AG08395 (cell line): Measurements from ENCODE around the gene PIGU.
"Not testable (repeated sequence)": the region's sequence is repeated elsewhere in the genome, so short reads cannot be mapped to it uniquely, and the experiment has no call there.

Experiments used
- DNase-seq: peaks from one replicate; pipeline ENCODE4 v3.0.0; 2012; ENCODE audit warnings: mixed read lengths, low spot score

Gene PIGU, protein sequence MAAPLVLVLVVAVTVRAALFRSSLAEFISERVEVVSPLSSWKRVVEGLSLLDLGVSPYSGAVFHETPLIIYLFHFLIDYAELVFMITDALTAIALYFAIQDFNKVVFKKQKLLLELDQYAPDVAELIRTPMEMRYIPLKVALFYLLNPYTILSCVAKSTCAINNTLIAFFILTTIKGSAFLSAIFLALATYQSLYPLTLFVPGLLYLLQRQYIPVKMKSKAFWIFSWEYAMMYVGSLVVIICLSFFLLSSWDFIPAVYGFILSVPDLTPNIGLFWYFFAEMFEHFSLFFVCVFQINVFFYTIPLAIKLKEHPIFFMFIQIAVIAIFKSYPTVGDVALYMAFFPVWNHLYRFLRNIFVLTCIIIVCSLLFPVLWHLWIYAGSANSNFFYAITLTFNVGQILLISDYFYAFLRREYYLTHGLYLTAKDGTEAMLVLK

DNA sequence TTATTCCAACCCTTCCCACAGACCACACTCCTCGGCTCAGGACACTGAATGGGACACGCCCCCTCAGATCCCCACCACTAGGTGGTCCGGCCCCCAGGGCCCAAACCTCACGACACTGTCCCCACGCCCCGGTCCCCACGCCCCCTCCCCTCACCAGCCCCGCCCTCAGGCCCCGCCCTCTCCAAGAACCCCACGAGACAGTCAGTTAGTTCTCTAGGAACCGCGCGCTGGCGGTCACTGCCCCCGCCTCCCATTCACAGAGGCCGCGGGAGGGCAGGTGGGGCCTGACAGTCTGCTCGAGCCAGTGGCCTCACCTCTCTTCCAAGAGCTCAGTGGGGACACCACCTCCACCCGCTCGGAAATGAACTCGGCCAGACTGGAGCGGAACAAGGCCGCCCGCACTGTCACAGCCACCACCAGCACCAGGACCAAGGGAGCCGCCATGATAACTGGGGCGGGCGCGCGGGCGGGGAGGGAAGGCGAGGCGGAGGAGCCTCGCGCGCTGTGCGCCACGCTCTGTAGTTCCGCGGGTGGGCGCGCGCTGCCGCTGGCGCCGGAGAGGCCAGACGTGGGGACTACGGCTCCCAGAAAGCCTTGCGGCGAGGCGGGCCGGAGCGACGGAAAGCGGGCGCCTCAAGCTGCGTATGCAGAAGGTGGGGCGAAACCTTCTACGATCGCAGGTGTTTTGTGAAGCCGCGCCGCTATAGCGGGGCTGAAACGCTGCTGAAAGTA, at the start of gene PIGU:
Gene PIGU (minus strand): TSS at position 451 of the 732 bp plus-strand sequence. CDS start 7 bp downstream, at position 444.
- DNase-seq: peak; percentile 95

DNA sequence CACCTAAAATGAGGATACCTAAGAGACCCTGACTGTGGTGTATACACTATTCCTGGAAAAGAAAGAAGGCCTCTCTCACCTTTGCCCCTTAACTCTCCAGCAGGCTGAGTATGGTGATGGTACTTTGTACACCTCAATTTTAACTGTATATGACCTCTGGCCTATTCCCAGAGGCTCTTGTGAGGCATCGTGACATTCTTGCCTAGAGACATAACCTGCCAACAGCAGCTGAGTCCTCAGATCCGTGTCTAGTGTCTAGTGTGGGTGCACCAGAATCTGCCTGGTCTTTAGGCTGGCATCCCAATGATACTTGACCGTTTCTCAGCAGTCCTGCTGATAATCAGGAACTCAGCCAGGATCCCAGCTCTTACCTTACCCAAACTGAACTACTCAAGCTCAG, 47.3 kb upstream of the PIGU start:
- no peak for DNase-seq

DNA sequence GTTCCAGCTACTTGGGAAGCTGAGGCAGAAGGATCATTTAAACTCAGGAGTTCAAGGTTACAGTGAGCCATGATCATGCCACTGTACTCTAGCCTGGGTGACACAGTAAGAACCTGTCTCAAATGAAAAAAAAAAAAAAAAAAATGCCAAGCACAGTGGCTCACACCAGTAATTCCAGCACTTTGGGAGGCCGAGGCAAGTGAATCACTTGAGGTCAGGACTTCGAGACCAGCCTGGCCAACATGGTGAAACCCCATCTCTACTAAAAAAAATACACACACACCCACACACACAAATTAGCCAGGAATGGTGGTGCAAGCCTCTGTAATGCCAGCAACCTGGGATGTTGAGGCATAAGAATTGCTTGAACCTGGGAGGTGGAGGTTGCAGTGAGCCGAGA, 45.7 kb upstream of the PIGU start:
- DNase-seq: not testable (repeated sequence)

DNA sequence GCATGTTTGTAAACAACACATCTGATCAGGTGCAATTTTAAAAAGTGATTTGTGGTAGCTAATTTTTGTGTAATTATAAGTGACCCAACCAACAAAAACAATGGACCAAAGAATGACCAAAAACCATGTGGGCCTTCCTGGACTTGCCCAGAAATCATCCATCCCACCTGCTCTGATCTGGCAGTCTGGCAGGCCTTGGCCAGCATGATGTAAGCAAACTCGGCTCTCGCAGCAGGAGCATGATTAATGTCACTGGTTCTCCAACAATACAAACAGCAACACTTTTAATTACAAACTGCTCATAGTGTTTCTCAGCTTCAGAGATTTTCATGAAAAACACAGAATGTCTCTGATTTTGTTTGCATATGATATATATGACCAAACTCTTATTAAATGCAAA, 43.4 kb upstream of the PIGU start:
- DNase-seq: no peak

DNA sequence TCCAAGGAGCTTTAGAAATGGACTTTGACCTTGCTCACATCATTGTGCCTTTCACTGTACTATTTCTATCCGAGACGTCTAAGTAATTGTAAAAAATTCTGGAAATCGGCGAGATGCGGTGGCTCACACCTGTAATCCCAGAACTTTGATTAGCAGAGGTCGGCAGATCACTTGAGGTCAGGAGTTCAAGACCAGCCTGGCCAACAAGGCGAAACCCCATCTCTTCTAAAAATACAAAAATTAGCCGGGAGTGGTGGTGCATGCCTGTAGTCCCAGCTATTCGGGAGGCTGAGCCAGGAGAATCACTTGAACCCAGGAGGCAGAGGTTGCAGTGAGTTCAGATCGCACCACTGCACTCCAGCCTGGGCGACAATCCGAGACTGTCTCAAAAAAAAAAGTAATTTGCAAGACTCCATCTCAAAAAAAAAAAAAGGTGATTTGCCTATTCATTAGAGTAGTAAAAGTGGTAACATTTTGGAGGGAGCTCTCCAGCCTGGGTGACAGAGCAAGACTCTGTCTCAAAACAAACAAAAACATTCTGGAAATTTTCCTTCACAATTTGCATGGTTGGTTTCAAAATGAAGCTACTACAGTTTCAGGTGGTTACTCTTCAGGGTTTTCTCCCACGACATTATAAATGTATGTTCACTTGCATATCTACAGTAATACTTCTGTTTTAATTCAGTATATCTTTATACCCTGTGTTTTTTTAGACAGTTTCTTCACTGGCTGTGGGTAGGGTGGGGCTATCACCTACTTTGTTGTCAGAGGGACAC, 42.5 kb upstream of the PIGU start:
- DNase-seq: not testable (repeated sequence)

DNA sequence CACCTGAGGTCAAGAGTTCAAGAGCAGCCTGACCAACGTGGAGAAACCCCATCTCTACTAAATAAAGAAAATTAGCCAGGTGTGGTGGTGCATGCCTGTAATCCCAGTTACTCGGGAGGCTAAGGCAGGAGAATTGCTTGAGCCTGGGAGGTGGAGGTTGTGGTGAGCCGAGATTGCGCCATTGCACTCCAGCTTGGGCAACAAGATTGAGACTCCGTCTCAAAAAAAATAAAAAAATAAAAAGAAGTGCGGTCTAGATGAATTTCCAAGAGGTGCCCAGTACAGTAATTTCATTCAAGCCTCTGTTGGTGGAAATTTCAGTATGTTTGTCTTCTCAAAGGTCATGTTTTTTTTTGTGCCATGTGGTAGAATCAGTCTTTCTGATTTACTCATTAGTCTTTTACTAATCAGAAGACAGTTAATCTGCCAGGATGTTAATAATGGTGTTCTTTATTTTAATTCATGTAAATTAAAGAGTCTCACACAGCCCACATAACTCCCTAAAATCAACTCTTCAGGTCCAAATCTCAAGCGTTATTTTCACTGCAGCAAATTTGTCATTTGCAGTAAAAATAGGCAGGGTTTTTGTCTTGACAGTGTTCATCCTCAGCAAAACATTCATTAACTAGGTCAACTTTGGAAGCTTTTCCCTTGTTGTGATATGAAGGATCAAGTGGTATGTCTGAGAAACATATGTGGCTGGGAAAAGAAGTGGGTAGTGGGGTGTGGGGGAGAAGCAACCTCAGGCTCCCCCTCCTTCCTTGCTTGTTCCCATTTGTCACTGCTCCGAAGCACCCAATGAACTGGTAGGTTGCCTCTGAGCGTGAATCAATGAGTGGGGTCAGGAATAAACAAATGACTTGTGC, 40.6 kb upstream of the PIGU start:
- DNase-seq: no peak

DNA sequence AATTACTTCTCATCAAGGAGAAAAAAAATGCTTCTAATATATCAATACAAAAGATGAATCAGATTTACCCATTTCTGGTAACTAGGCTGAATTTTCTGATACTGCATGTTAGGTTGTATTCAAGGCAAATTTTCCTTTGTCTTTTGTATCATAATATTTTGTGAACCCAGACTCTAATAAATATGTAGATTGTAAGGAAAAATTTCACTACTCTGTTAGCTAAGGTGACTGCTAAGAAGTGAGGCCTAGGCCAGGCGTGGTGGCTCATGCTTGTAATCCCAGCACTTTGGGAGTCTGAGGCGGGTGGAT, 40.0 kb upstream of the PIGU start:
- DNase-seq: no peak

DNA sequence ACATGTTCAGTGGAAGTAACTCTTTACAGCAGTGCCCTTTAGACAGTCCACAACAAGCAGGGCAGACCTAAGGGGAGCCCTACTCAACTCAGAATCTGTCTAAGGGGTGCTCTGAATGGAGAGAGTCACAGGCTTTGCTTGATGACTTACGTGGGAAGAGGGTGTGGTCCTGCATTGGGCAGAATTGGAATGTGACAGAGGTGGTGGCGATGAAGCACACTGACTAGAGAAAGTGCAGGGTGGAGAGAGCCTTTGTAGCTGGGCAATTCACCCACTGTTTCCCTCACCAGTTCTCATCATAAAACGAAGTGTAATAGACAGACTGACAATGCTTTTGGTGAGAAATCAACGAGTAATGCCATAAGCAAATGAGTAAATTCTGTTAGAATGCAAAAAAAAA, 38.5 kb upstream of the PIGU start:
- DNase-seq: no peak

DNA sequence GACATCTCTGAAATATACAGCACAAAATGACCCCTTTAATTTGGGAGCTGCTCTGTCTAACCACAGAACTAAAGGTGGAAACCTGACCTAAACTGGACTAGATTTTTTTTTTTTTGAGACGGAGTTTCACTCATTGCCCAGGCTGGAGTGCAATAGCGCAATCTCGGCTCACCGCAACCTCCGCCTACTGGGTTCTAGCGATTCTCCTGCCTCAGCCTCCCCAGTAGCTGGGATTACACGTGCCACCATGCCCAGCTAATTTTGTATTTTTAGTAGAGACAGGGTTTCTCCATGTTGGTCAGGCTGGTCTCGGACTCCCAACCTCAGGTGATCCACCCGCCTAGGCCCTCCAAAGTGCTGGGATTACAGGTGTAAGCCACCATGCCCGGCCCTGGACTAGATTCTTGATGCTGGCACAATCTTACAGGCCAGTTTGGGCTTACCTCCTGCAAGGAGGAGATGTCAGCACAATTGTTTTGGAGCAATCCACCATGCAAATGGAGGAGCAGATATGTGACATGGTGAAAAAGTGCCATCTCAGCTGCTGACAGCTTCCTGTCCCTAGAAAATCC, 37.1 kb upstream of the PIGU start:
- not testable (repeated sequence) for DNase-seq

DNA sequence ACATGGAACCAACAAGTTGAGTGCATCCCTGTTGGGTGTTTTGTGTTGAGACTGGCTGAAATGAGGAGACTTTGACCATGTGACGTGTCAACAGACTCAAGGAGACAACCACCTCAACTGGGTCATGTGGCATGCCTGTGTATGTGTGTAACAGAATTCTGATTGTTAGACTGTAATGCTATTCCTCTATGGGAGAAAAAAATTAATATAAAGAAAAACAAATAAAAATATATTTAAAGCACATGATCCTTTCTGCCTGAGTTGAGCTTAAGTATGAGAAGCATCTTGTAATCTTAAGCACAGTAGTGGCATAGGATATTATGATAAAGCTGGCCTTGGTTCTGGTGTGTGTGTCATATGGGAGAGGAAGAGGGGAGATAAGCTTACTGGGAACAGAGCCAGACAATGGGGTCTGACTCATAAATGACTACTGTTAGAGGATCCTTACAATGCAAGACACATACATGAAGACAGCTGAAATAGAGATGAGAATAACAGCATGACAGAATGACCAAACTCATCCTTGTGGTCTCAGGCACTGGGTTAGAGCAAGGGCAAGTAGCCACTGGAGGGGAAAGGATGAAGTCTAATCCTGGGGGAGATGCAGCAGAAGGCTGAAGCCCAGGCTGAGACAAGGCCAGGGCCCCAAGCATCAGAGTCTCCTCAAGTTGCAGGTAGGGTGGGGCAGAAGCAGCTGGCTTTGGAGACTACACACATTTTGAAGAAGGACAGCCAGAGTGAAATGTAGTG, 36.5 kb upstream of the PIGU start:
- peak; percentile 86 for DNase-seq

DNA sequence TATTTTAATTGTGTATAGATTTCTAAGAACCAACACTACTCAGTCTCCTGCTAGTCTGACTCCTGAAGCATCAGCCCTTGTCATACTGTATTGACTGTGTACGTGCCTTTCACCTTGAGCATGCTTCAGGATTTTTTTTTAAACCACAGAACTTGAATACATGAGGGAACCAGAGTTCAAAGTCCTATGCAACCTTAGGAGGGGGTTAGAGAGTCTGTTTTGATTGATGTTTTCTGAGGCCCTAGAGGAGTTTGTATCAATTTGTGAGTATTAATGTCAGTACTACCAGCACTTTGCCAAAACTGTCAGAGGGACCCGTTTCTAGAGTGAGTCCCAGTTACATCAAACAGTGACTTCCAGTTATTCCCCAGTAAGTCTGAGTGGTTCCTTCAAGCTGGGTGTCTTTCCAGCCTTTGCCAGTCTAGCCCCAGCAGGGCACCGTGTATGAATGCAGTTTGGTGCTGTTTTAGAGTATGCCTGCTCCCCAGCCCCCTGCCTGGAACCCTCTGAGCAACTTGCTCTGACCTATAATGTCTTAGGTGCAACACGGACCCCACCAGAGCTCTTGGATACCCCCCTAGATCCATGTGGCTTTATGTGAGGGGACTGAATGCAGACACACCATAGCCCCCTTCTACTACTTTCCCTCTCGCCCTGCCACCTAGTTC, 35.8 kb upstream of the PIGU start:
- no peak for DNase-seq

DNA sequence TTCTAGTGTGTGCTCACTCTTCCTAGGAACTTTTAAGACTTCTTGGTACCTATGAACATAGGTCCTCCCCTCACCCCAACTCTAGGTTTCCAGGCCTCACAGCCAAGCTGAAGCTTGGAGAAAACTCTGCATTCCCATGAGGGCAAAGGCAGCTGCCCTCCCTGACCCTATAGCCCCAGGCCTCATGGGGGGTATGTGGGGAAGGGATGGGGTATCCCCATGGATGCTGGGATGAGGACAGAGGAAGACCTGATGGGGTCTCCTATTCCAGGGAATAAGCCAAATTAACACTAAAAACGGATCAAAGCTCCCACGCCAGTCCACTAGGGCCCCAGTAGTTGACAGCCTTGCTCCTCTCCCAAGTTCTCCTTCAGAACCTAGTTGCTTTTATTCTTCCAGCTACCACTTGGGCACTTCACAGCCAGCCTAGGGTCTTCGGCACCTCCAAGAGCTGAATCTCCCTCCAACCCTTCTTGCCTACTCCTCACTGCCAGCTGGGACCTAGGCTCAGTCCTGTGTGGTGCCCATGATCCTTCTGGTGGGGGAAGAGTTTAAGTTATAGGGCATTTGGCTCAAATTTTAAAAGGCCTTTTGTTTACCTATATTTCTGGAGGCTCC, 35.0 kb upstream of the PIGU start:
- DNase-seq: no peak

DNA sequence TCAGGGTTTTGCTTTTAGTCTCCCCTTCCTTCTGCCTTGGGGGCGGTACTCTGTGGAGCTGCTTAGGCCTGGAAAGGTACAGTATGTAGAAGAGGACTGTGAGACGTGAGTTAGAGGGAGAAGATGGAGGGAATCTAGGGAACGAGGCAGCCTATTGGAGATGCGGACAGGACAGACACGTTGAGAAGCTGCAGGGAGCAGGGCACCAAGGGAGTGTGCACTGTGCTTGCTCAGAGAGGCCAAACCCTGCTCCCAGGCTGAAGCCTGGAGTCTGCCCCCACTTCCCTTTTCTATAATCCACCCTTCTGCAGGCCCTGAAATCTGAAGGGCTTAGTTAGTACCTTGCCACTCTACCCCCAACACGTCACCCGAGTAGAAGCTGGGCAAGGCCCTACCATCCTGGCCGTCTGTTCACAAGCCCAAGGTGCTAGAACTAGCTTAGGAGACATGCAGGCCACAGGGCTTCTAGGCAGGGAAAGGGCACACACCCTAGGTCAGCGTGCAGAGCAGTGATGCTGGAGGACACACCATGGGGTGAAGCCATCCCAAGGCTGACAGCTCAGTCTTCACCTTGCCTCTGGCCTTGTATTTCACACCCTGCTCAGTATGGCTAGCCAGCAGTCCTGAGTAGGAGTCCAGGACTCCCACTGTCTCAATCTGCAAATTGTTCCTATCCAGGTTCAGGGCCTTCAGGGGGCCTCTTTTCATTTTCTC, 34.1 kb upstream of the PIGU start:
- no peak for DNase-seq

DNA sequence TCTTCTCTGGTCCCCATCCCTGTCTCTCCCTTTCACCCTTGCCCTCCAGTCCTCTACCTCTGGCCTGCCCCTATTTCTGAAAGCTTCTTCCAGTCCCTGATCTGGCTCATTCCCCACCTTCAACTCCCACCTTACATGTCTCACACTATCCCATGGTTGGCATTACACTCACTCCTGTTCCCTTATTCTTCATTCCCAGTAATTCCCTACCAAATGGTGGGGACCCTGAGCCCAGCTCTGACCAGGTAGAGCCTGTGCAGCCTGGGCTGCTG, 33.6 kb upstream of the PIGU start:
- DNase-seq: no peak

DNA sequence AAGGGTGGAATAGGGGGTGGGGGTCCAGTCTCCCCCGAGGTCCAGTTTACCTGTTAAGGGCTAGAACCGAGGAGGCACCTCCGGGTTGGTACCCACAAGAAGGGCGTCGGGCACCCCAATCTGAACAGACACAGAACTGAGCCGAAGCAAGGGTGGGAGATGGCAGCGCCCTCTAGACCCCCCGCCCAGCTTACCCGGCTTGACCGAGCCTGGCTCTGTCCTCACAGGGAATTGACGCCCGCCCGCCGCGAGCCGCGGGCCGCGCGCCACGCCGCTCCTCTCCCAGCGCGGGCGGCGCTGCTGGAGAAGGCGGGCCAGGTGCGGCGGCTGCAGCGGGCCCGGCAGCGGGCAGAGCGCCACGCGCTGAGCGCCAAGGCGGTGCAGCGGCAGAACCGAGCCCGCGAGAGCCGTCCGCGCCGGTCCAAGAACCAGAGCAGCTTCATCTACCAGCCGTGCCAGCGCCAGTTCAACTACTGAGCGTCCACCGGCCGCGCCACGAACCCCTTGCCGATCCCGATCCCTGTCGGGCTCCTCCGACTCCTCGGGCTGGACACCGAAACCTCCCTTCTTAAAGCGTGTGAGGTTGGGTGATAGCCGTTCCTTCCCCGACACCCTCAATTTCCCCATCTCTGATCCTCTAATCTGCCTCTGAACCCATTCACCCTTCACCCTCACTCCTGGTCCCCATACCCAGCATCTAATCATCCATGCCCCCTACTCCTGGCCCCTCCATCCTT, 33.1 kb upstream of the PIGU start:
- peak; percentile 71 for DNase-seq

DNA sequence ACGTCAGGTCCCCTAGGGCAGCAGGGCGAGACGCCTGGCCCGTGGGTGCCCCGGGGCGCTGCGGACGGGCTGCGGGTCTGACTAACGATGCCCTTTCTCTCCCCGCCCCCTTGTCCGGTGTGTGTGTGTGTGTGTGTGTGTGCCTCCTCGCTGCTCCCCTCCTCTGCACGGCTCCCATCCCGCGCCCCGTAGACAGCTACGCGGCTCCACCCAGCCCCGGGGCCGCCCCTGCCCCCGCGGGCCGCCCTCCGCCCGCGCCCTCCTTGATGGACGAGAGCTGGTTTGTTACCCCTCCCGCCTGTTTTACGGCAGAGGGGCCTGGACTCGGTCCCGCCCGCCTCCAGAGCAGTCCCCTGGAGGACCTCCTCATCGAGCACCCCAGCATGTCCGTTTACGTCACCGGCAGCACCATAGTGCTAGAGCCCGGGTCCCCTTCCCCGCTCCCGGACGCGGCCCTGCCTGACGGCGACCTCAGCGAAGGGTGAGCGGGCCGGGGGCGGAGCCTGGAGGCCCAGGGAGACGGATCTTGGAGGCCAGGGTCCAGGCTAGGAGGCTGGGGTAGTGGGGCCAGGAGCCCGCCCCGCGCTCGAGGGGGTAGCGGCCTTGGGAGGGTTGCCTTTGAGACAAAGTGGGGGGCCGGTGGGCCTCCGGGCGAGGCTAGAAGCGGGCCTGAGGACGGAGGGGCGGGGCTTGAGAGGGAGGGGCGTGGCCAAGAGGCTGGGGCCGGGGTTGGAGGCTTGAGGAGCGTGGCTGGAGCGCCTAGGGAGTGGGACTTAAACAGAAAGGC, 32.3 kb upstream of the PIGU start:
- peak; percentile 76 for DNase-seq

DNA sequence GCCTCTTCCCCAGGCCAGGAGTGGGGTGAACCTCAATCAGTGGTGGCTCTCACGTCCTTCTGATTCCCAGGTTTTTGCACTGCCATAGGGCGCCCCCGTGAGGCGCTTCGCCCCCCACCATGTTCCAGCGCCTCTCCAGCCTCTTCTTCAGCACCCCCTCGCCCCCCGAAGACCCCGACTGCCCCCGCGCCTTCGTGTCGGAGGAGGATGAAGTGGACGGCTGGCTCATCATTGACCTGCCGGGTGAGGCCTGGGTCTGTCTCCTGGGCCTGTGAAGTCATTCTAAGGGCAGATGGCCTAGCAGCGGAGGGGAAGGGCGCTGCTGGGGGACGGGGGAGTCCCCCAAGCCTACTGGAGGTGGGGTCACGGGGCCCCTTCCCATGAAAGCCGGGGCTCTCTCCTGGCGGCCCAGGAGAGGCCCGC, 31.7 kb upstream of the PIGU start:
- peak; percentile 41 for DNase-seq
